WERI-Rb-1 (cell line): ENCODE data around the gene PLEKHD1.
"Not testable (repeated sequence)": the region's sequence is repeated elsewhere in the genome, so short reads cannot be mapped to it uniquely, and the experiment has no call there.

Source experiments
- DNase-seq: peaks from one replicate; pipeline ENCODE4 v3.0.0-alpha.2; 2020
- H3K27ac ChIP-seq: fragments of 250-450 bp; sonication (Bioruptor Pico); 2 replicates; pipeline ENCODE4 v1.5.1; 2020; ENCODE audit warnings: mild to moderate bottlenecking, moderate library complexity
- H3K27me3 ChIP-seq: fragments of 250-450 bp; sonication (Bioruptor Pico); 2 replicates; pipeline ENCODE4 v1.5.1; 2021; ENCODE audit warnings: mild to moderate bottlenecking, low read depth, moderate library complexity; ENCODE audit not compliant: insufficient read depth, severe bottlenecking
- H3K36me3 ChIP-seq: fragments of 250-450 bp; sonication (Bioruptor Pico); 2 replicates; pipeline ENCODE4 v1.5.1; 2020; ENCODE audit warnings: mild to moderate bottlenecking, moderate library complexity
- H3K4me3 ChIP-seq: 2 replicates; pipeline ENCODE4 v1.5.1; 2011; ENCODE audit warnings: low read depth, mild to moderate bottlenecking, control low read depth, low read length
- H3K9me3 ChIP-seq: fragments of 250-450 bp; sonication (Bioruptor Pico); 2 replicates; pipeline ENCODE4 v1.5.1; 2021; ENCODE audit warnings: mild to moderate bottlenecking, moderate library complexity; ENCODE audit not compliant: severe bottlenecking
- TF ChIP-seq, protein P1 (sequence below): IDR thresholded peaks from 2 replicates; pipeline ENCODE4 v1.5.1; 2011; ENCODE audit warnings: low read depth, mild to moderate bottlenecking, control low read depth, inconsistent platforms, low read length

The PLEKHD1 gene

GRCh38 chr14:69493038-69493437 is 8.5 kb downstream of the PLEKHD1 start:
- Histone ChIP-seq H3K9me3 (no peaks in the 10 kb centered on the region), H3K27ac (no peak overlapping the region), H3K36me3 (no peaks in the 10 kb centered on the region), H3K27me3 (no peaks in the 10 kb centered on the region), H3K4me3 (no peak overlapping the region)
- no peak for DNase-seq
- TF ChIP-seq, protein P1, sequence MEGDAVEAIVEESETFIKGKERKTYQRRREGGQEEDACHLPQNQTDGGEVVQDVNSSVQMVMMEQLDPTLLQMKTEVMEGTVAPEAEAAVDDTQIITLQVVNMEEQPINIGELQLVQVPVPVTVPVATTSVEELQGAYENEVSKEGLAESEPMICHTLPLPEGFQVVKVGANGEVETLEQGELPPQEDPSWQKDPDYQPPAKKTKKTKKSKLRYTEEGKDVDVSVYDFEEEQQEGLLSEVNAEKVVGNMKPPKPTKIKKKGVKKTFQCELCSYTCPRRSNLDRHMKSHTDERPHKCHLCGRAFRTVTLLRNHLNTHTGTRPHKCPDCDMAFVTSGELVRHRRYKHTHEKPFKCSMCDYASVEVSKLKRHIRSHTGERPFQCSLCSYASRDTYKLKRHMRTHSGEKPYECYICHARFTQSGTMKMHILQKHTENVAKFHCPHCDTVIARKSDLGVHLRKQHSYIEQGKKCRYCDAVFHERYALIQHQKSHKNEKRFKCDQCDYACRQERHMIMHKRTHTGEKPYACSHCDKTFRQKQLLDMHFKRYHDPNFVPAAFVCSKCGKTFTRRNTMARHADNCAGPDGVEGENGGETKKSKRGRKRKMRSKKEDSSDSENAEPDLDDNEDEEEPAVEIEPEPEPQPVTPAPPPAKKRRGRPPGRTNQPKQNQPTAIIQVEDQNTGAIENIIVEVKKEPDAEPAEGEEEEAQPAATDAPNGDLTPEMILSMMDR, result no peak

- no peak overlapping the region for H3K4me3 ChIP-seq
- TF ChIP-seq, protein P1, result no peak
Observed at GRCh38 chr14:69493791-69494190, 9.3 kb downstream of the PLEKHD1 start.

DNA sequence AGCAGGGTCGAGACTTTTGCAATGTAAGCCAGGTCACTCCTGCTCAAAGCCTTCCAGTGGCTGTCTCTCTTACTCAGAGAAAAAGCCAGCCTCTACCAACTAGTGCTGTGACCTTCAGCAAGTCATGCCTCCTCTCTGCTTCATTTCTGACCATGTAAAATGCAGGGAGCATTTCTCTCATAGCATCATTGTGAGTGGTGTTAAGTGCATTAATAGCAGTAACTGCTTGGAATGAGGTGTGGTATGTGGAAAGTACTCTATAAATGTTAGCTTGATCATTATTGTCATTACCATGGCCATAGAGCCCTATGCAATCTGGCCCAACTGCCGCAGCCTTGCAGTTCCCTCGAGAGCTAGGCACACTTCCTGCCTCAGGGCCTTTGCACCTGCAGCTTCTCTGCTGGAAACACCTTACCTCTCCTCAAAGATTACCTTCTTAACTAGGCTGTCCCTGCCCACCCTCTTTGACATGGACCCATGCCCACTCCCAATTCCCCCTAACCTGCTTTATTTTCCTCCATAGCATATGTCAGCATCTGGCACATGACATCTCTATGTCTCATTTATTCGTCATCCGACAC is 10.9 kb downstream of the PLEKHD1 start:
- DNase-seq, result no peak
- Histone ChIP-seq H3K27ac (no peak overlapping the region), H3K9me3 (no peaks in the 10 kb centered on the region), H3K27me3 (no peaks in the 10 kb centered on the region), H3K4me3 (no peak overlapping the region), H3K36me3 (no peaks in the 10 kb centered on the region)
- TF ChIP-seq, protein P1, result no peak

More at GRCh38 chr14:69493791-69494190, 9.3 kb downstream of the PLEKHD1 start:
- H3K36me3 ChIP-seq, result no peaks in the 10 kb centered on the region
- H3K27me3 ChIP-seq, result no peaks in the 10 kb centered on the region
- no peak overlapping the region for H3K27ac ChIP-seq
- no peak for DNase-seq
- H3K9me3 ChIP-seq, result no peaks in the 10 kb centered on the region

- not testable (repeated sequence) for H3K4me3 ChIP-seq, DNase-seq, H3K27ac ChIP-seq, H3K36me3 ChIP-seq, H3K9me3 ChIP-seq, H3K27me3 ChIP-seq
Observed at GRCh38 chr14:69497866-69498265, 13.3 kb downstream of the PLEKHD1 start.

GRCh38 chr14:69498286-69498685 is 13.8 kb downstream of the PLEKHD1 start:
- H3K4me3 ChIP-seq, H3K27me3 ChIP-seq, H3K9me3 ChIP-seq, H3K27ac ChIP-seq, DNase-seq, H3K36me3 ChIP-seq: not testable (repeated sequence)

GRCh38 chr14:69499436-69499835 is 14.9 kb downstream of the PLEKHD1 start:
- no peak for DNase-seq

More at GRCh38 chr14:69499436-69499835, 14.9 kb downstream of the PLEKHD1 start:
- no peak overlapping the region for H3K4me3 ChIP-seq
- no peaks in the 10 kb centered on the region for H3K36me3 ChIP-seq
- H3K9me3 ChIP-seq, result no peaks in the 10 kb centered on the region
- H3K27ac ChIP-seq, result no peak overlapping the region
- TF ChIP-seq, protein P1, result no peak
- H3K27me3 ChIP-seq, result no peaks in the 10 kb centered on the region
